HG02973 (cell line): ENCODE data around the gene RCN2.

Source experiments
- ATAC-seq: cut with Tn5 transposase; IDR thresholded peaks from one replicate; pipeline ENCODE4 v1.9.1; 2021; ENCODE audit warnings: moderate library complexity; ENCODE audit not compliant: unreplicated experiment

Gene RCN2

GRCh38 chr15:76994001-76994400 lies 62.5 kb downstream of the RCN2 start:
- no peak for ATAC-seq

GRCh38 chr15:76994496-76994895 lies 62.9 kb downstream of the RCN2 start:
- no peak for ATAC-seq

GRCh38 chr15:76994971-76995945 lies 63.7 kb downstream of the RCN2 start, which contains the start of gene PSTPIP1:
TSS of gene PSTPIP1 (plus strand) at chr15:76995126. CDS start at chr15:76995574, 448 bp downstream.
- ATAC-seq, result no peak

GRCh38 chr15:76996076-76996525 lies 64.6 kb downstream of the RCN2 start:
- ATAC-seq, result no peak

GRCh38 chr15:76996526-76997401 lies 65.2 kb downstream of the RCN2 start:
- ATAC-seq, result no peak

- no peak for ATAC-seq
Measured at GRCh38 chr15:76998663-76999285, 67.2 kb downstream of the RCN2 start.

GRCh38 chr15:76999996-77000395 lies 68.4 kb downstream of the RCN2 start:
- ATAC-seq, result no peak

- no peak for ATAC-seq
Measured at GRCh38 chr15:77001351-77001750, 69.8 kb downstream of the RCN2 start.

- ATAC-seq, result no peak
Measured at GRCh38 chr15:77001966-77002365, 70.4 kb downstream of the RCN2 start.

- ATAC-seq, result no peak
Measured at GRCh38 chr15:77002436-77002835, 70.9 kb downstream of the RCN2 start.

- ATAC-seq, result peak; percentile 61
Measured at GRCh38 chr15:77002954-77003912, 71.7 kb downstream of the RCN2 start.
